ENCODE results near the gene RAD51B.
"Not testable (repeated sequence)": the region's sequence is repeated elsewhere in the genome, so short reads cannot be mapped to it uniquely, and the experiment has no call there.

The RAD51B gene

GRCh38 chr14:68167383-68168087, 348.0 kb downstream of the RAD51B start:
- DNase-seq (ENCODE audit: low read depth in 3 of 3, low spot score in 1 of 3): no peak

GRCh38 chr14:68168460-68169109, 349.0 kb downstream of the RAD51B start:
- DNase-seq (ENCODE audit: low read depth in 3 of 3, low spot score in 1 of 3): no peak

- DNase-seq (ENCODE audit: low read depth in 3 of 3, low spot score in 1 of 3): no peak
Observed at GRCh38 chr14:68172216-68172615, 352.6 kb downstream of the RAD51B start.

GRCh38 chr14:68172627-68173026, 353.0 kb downstream of the RAD51B start:
- no peak for DNase-seq (ENCODE audit: low read depth in 3 of 3, low spot score in 1 of 3)

- no peak for DNase-seq (ENCODE audit: low read depth in 3 of 3, low spot score in 1 of 3)
Observed at GRCh38 chr14:68173227-68173972, 353.8 kb downstream of the RAD51B start.

GRCh38 chr14:68174446-68174845, 354.9 kb downstream of the RAD51B start:
- DNase-seq (ENCODE audit: low read depth in 3 of 3, low spot score in 1 of 3): no peak

GRCh38 chr14:68176687-68177086, 357.1 kb downstream of the RAD51B start:
- no peak for DNase-seq (ENCODE audit: low read depth in 3 of 3, low spot score in 1 of 3)

GRCh38 chr14:68177728-68178127, 358.1 kb downstream of the RAD51B start:
- DNase-seq (ENCODE audit: low read depth in 3 of 3, low spot score in 1 of 3): no peak

GRCh38 chr14:68178282-68178681, 358.7 kb downstream of the RAD51B start:
- no peak for DNase-seq (ENCODE audit: low read depth in 3 of 3, low spot score in 1 of 3)

- no peak for DNase-seq (ENCODE audit: low read depth in 3 of 3, low spot score in 1 of 3)
Observed at GRCh38 chr14:68181519-68182326, 362.1 kb downstream of the RAD51B start.

- no peak for DNase-seq (ENCODE audit: low read depth in 3 of 3, low spot score in 1 of 3)
Observed at GRCh38 chr14:68182492-68182891, 362.9 kb downstream of the RAD51B start.

- not testable (repeated sequence) for DNase-seq (ENCODE audit: low read depth in 3 of 3, low spot score in 1 of 3)
Observed at GRCh38 chr14:68186500-68187276, 367.1 kb downstream of the RAD51B start.

GRCh38 chr14:68188174-68188573, 368.6 kb downstream of the RAD51B start:
- DNase-seq (ENCODE audit: low read depth in 3 of 3, low spot score in 1 of 3): no peak

- no peak for DNase-seq (ENCODE audit: low read depth in 3 of 3, low spot score in 1 of 3)
Observed at GRCh38 chr14:68190032-68190431, 370.5 kb downstream of the RAD51B start.

GRCh38 chr14:68191567-68192321, 372.2 kb downstream of the RAD51B start:
- DNase-seq (ENCODE audit: low read depth in 3 of 3, low spot score in 1 of 3): no peak

- no peak for DNase-seq (ENCODE audit: low read depth in 3 of 3, low spot score in 1 of 3)
Observed at GRCh38 chr14:68192935-68193334, 373.4 kb downstream of the RAD51B start.

- no peak for DNase-seq (ENCODE audit: low read depth in 3 of 3, low spot score in 1 of 3)
Observed at GRCh38 chr14:68193970-68194681, 374.5 kb downstream of the RAD51B start.

GRCh38 chr14:68195126-68195525, 375.5 kb downstream of the RAD51B start:
- DNase-seq (ENCODE audit: low read depth in 3 of 3, low spot score in 1 of 3): no peak

Measured in stimulated activated CD4-positive, alpha-beta T cell treated with anti-CD3 and anti-CD28 coated beads, TNF-alpha, amount 100 ng/mL, for 1 hour (primary cell).